Measurements from ENCODE around the gene FGF14. TPM values are rescaled to one million over a fixed set of nuclear protein-coding genes. Genes with fewer than 3 reads are reported as not detected.

The FGF14 gene
- total and polyA plus RNA-seq, 2 experiments from 2014 or later, result 0.03 TPM; not detected in 1

- TF ChIP-seq CTCF (conservative IDR thresholded peaks at IDR 0.05; ENCODE audit: low read depth in 2 of 2) (no peak), EZH2 (IDR thresholded peaks at IDR 0.05; ENCODE audit: low read depth, unreplicated experiment) (no peak), CREB1 (CRISPR knock-in tag; IDR thresholded peaks at IDR 0.05; ENCODE audit: low read depth) (no peak), EZH2phosphoT487 (IDR thresholded peaks at IDR 0.05; ENCODE audit: unreplicated experiment) (no peak), POLR2AphosphoS5 (IDR thresholded peaks at IDR 0.05; ENCODE audit: low read depth) (no peak)
- TF ChIP-seq, protein P1, sequence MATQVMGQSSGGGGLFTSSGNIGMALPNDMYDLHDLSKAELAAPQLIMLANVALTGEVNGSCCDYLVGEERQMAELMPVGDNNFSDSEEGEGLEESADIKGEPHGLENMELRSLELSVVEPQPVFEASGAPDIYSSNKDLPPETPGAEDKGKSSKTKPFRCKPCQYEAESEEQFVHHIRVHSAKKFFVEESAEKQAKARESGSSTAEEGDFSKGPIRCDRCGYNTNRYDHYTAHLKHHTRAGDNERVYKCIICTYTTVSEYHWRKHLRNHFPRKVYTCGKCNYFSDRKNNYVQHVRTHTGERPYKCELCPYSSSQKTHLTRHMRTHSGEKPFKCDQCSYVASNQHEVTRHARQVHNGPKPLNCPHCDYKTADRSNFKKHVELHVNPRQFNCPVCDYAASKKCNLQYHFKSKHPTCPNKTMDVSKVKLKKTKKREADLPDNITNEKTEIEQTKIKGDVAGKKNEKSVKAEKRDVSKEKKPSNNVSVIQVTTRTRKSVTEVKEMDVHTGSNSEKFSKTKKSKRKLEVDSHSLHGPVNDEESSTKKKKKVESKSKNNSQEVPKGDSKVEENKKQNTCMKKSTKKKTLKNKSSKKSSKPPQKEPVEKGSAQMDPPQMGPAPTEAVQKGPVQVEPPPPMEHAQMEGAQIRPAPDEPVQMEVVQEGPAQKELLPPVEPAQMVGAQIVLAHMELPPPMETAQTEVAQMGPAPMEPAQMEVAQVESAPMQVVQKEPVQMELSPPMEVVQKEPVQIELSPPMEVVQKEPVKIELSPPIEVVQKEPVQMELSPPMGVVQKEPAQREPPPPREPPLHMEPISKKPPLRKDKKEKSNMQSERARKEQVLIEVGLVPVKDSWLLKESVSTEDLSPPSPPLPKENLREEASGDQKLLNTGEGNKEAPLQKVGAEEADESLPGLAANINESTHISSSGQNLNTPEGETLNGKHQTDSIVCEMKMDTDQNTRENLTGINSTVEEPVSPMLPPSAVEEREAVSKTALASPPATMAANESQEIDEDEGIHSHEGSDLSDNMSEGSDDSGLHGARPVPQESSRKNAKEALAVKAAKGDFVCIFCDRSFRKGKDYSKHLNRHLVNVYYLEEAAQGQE (IDR thresholded peaks at IDR 0.05; ENCODE audit: unreplicated experiment), result no peak
- TF ChIP-seq, protein P2, sequence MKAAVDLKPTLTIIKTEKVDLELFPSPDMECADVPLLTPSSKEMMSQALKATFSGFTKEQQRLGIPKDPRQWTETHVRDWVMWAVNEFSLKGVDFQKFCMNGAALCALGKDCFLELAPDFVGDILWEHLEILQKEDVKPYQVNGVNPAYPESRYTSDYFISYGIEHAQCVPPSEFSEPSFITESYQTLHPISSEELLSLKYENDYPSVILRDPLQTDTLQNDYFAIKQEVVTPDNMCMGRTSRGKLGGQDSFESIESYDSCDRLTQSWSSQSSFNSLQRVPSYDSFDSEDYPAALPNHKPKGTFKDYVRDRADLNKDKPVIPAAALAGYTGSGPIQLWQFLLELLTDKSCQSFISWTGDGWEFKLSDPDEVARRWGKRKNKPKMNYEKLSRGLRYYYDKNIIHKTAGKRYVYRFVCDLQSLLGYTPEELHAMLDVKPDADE (IDR thresholded peaks at IDR 0.05), result no peak
- DNase-seq (ENCODE audit: low spot score), result no peak
- Mint-ChIP-seq H3K27me3 (ENCODE audit: insufficient read depth, low read depth, poor library complexity) (no peaks in the 10 kb centered on the region), H3K4me3 (no peak overlapping the region), H3K27ac (no peak overlapping the region), H3K9me3 (no peaks in the 10 kb centered on the region), H3K36me3 (ENCODE audit: low read depth) (no peaks in the 10 kb centered on the region; the same call in 2 of the 3 replicates), H3K4me1 (peaks cover 18% of the 10 kb centered on the region)
- no peaks in the 10 kb centered on the region for H4K20me1 ChIP-seq (replicated peaks; ENCODE audit: insufficient read depth)
- H3K36me3 ChIP-seq (ENCODE audit: insufficient read depth), result no peaks in the 10 kb centered on the region
- no peaks in the 10 kb centered on the region; the same call in none of the 2 replicates for H3K4me1 ChIP-seq (ENCODE audit: insufficient read depth)
- H3K4me2 ChIP-seq, result no peak overlapping the region
- H3F3A ChIP-seq (replicated peaks; ENCODE audit: low read depth), result no peaks in the 10 kb centered on the region
- H3K4me3 ChIP-seq, result no peak overlapping the region
- H3K27ac ChIP-seq (ENCODE audit: low read depth), result no peak overlapping the region
- H2AFZ ChIP-seq, result no peak overlapping the region
- no peak for ATAC-seq
- peaks cover 4% of the 10 kb centered on the region; the same call in 1 of the 2 replicates for H3K9me2 ChIP-seq (ENCODE audit: insufficient read depth)
- H3K79me2 ChIP-seq (replicated peaks; ENCODE audit: insufficient read depth), result no peaks in the 10 kb centered on the region
- no peaks in the 10 kb centered on the region for H3K27me3 ChIP-seq (ENCODE audit: insufficient read depth)
Observed at GRCh38 chr13:102240110-102240509, 161.7 kb downstream of the FGF14 start.

- Mint-ChIP-seq H3K27ac (no peak overlapping the region; the same call in 1 of the 2 replicates), H3K4me3 (no peak overlapping the region), H3K9me3 (no peaks in the 10 kb centered on the region), H3K36me3 (ENCODE audit: low read depth) (no peaks in the 10 kb centered on the region; the same call in 2 of the 3 replicates), H3K4me1 (peaks cover 24% of the 10 kb centered on the region), H3K27me3 (ENCODE audit: insufficient read depth, low read depth, poor library complexity) (no peaks in the 10 kb centered on the region)
- H4K20me1 ChIP-seq (replicated peaks; ENCODE audit: insufficient read depth), result no peaks in the 10 kb centered on the region
- DNase-seq (ENCODE audit: low spot score) (no peak), ATAC-seq (peak; percentile 56)
- TF ChIP-seq ZNF331 (CRISPR knock-in tag; IDR thresholded peaks at IDR 0.05; ENCODE audit: low read depth) (no peak), POLR2AphosphoS5 (IDR thresholded peaks at IDR 0.05; ENCODE audit: low read depth) (no peak), EZH2 (IDR thresholded peaks at IDR 0.05; ENCODE audit: low read depth, unreplicated experiment) (no peak)
- no peaks in the 10 kb centered on the region; the same call in none of the 2 replicates for H3K4me1 ChIP-seq (ENCODE audit: insufficient read depth)
- no peaks in the 10 kb centered on the region for H3K36me3 ChIP-seq (ENCODE audit: insufficient read depth)
- no peaks in the 10 kb centered on the region for H3K27me3 ChIP-seq (ENCODE audit: insufficient read depth)
- no peak overlapping the region for H3K27ac ChIP-seq (ENCODE audit: low read depth)
- H3F3A ChIP-seq (replicated peaks; ENCODE audit: low read depth), result no peaks in the 10 kb centered on the region
- H3K79me2 ChIP-seq (replicated peaks; ENCODE audit: insufficient read depth), result no peaks in the 10 kb centered on the region
- no peak overlapping the region for H3K4me3 ChIP-seq
- peaks cover 4% of the 10 kb centered on the region; the same call in 1 of the 2 replicates for H3K9me2 ChIP-seq (ENCODE audit: insufficient read depth)
- no peak overlapping the region for H2AFZ ChIP-seq
- H3K4me2 ChIP-seq, result no peak overlapping the region
Observed at GRCh38 chr13:102237230-102237629, 164.6 kb downstream of the FGF14 start.

Measured in GM23338 (cell line).